DMS114 treated with DMSO at 0.1 percent for 48 hours (cell line): ENCODE data around the gene BHLHE23.
"Not testable (repeated sequence)": the region's sequence is repeated elsewhere in the genome, so short reads cannot be mapped to it uniquely, and the experiment has no call there.

Experiments used
- DNase-seq: peaks from one replicate; lab custom pipeline; 2025; ENCODE audit not compliant: unreplicated experiment; lab: John Stamatoyannopoulos, UW

Gene BHLHE23

DNA sequence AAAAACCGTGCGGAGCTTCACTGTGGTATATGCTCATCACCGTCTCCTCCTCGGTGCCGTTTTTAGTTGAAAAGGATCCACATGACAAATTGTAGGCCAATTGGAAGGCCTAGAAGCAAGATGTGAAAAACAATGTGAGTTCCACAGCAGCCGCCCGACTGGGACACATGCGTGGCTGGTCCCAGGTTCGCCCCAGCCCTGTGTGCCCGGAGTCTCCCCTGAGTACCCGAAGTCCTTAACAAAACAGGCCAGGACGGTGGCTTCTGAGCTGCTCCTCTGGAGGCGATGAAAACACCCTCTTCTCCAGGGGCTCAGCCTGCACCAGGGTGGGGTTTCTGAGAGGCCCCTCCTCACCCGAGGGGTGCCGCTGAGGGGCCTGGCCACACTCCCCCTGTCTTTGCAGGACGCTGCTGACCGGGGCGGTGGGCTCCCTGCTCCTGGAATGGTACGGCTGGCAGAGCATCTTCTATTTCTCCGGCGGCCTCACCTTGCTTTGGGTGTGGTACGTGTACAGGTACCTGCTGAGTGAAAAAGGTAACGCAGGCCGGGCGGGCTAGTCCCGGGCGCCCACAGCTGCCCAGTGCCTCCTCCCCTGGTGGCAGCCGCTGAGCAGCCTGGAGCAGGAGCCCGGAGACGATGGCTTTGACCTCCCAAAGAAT is 44.4 kb downstream of the BHLHE23 start:
- DNase-seq: no peak

DNA sequence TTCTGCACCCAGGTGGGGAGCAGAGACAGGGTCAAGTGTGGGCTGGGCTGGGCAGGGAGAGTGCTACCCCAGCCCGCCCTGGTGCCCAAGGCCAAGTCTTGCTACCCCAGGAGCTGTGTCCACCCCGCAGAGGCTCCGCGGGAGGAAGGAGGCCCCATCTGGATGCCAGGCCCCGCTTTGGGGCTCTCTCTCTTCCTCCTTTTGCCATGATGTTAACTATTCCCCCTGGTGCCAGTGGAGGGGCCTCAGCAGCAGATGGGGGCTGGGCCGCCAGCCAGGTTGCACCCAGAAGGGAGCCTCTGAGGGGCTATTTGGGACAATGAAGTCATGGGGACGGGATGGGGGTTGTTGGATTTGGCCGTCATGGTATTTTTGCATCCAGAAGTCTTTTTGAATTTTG is 45.0 kb downstream of the BHLHE23 start:
- no peak for DNase-seq

DNA sequence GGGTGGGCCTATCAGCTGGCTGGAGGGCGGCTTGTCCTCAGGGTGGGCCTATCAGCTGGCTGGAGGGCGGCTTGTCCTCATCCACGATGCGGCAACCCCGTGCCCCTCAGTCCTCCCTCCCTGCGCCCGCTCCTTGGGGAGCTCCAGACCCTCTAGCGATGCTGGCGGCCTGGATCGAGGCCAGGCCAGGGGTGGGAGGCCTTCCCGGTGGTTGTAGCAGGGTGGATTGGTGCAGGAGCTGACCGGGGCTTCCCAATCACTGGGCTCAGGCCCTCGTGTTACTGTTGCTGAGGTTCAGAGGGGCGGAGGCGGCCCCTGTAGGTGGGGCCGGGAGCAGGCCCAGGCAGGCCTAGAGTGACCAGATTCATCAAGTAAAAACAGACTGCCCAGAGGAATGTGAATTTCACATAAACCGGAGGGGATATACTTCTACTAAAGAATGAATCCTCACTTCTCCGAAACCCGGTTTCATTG is 45.4 kb downstream of the BHLHE23 start:
- no peak for DNase-seq

DNA sequence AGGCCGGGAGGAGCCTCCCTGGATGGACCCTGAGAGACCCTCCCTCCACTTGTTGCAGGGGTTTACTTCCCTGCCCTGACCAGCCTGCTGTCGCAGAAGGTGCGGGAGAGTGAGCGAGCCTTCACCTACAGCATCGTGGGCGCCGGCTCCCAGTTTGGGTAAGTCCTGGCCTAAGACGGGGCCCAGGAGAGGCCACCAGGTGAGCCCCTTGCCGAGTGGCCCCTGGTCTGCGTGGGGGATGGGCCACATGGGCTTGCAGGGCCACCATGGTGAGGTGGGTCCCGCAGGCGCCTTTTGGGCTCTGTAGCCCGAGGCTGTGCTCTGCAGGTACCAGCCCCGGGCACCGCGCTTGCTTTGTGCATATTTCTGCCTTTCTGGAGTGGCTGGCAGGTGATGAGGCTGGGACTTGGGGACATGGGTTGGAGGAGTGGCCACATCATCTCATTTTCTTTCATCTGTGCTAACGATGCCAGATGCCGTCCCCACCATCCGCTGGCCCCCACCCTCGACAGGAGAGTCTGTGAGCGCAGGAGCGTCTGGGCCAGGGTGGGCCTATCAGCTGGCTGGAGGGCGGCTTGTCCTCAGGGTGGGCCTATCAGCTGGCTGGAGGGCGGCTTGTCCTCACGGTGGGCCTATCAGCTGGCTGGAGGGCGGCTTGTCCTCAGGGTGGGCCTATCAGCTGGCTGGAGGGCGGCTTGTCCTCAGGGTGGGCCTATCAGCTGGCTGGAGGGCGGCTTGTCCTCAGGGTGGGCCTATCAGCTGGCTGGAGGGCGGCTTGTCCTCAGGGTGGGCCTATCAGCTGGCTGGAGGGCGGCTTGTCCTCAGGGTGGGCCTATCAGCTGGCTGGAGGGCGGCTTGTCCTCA is 46.1 kb downstream of the BHLHE23 start:
- DNase-seq: not testable (repeated sequence)

DNA sequence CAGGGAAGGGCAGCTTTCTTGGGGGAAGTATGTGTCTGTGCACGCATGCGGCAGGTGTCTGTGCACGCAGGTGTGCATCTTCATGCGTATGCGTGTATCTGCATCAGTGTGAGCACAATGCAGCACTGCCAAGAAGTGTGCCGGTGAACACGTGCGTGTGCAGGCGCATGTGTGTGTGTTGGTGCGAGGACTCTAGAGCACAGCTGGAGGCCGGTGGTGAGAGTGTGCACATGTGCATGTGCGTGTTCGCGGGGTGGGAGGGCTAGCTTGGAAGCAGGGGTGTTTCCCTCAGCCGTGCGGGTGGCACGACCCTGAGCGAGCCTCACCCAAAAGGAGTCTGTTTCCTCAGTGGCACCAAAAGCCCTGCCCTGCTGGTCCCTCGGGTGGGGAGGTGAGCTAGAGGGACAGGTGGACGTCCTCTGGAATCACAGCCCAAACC is 46.7 kb downstream of the BHLHE23 start:
- no peak for DNase-seq

DNA sequence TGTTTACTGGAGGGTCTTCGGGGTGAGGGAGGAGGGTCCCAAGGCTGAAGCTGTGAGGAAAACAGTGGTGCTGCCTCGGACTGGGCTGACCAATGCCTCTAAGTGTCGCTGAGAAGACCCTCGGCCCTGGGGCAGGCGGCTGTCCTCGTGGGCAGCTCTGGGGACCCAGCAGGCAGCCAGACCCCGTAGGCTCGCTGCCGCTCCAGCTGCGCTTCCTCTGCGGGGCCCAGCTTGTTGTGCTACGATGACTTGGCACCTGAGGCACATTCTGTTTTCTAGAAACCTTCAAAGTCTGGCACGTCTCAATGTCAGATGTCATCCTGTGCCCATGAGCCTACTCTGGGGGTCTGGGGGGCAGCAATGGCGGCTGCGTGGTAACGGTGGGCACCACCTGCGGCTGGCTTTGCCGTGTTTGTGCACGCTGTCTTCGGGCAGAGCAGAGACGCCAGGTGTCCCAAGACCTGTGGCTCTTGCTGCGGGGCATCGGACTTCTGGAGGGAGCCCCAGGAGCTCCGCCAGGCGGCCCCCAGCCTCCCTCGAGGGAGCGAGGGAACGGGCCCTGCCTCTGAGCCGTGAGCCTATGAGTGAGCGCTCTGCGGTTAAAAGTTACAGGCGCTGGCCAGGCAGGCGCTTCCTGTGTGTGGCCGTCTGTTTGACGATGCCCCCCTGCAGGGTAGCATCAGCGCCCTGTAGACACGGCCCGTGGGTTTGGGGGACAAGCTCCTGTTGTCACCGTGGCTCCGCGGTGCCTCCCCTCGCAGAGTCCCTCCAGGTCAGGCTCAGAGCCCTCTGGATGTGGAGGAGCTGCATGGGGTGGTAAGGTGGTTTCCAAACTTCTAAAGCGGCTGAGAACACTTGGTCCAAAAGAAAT is 47.4 kb downstream of the BHLHE23 start:
- no peak for DNase-seq

DNA sequence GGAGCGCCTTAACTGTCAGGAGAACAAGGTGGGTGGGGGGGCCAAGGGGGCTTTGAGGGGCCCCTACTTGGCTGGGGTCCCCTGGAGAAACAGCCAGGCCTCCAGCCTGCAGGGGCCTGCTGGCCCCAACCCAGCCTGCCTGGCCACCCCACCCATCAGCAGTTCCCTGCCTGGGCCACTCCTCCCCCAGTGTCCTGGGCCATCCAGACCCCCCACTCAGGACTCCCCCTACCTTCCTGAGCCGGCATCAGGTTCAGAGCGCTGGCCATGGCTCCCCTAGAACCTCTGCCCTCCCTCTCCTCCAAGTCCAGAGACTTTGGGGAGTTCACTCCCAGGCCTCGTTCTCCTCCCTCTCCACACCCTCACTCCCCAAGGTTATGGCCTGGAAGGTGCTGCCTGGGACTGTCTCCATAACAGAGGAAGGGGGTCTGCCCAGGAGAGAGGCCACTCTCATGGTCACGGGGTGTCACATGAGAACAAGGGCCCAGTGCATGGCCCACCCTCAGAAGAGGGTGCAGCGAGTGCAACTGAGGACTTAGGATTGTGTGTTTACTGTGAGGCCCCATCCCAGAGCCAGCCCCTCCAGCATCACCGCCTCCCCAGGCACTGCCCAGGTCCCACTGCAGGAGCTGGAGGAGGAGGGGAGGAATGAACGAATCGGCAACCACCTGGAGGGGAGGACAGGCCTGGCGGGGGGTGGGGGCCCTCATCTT is 48.2 kb downstream of the BHLHE23 start:
- no peak for DNase-seq

DNA sequence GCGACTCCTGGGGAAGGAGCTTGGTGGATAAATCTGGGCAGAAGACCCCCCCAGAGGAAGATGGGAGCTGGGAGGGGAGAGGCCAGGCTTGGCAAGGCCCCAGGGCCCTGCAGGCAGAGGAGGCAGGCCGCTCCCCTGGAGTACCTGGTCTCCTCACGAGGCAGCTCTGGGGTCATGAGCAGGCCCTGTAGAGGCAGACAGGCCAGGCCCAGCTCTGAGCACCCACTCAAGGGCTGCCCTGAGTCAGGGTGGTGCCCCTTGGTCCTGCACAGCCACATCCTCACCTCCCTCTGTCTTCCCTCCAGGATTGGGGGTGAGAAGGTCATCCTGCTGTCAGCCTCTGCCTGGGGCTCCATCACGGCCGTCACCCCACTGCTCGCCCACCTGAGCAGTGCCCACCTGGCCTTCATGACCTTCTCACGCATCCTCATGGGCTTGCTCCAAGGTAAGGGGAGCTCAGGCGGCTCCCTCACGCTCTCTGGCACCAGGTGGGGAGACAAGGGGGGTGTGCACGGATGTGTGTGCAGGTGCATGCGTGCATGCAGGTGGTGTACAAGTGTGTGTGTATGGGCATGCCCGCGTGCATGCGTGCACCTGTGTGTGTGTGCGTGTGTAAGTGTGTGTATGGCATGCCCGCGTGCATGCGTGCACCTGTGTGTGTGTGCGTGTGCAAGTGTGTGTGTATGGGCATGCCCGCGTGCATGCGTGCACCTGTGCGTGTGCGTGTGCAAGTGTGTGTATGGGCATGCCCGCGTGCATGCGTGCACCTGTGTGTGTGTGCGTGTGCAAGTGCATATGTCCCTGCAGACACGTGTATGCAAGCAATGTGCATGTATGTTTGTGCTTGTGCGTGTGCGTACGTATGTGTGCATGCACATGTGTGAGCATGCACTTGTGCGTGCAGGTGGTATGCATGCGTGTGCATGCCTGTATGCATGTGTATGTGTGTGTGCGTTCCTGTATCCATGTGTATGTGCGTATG is 49.3 kb downstream of the BHLHE23 start:
- DNase-seq: no peak

DNA sequence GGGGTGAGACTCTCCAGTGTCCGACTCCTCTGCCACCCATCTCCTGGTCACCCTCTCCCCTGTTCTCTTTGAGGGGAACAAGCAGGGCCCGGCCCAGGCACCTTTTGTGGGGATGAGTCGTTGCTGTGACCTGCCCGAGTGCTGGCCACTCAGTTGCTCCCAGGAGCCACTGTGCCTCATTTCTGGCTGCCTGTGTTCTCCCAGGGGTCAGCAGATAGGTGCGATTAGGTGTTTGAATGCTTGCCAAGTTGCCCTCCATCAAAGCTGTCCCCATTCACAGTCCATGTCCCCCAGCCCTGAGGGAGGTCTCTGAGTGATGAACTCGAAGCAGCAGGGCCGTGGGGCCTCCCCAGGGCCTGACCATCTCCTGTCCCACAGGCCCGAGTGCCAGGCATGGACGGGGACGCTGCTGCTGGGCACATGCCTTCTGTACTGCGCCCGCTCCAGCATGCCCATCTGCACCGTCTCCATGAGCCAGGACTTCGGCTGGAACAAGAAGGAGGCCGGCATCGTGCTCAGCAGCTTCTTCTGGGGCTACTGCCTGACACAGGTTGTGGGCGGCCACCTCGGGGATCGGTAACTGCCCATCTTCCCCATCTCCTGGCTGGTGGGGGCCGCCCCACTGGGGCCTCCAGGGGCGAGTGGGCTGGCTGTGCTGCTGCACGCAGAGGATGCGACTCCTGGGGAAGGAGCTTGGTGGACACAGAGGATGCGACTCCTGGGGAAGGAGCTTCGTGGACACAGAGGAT is 50.2 kb downstream of the BHLHE23 start:
- no peak for DNase-seq
